ENCODE results near the gene LCLAT1.

LCLAT1 gene

DNA sequence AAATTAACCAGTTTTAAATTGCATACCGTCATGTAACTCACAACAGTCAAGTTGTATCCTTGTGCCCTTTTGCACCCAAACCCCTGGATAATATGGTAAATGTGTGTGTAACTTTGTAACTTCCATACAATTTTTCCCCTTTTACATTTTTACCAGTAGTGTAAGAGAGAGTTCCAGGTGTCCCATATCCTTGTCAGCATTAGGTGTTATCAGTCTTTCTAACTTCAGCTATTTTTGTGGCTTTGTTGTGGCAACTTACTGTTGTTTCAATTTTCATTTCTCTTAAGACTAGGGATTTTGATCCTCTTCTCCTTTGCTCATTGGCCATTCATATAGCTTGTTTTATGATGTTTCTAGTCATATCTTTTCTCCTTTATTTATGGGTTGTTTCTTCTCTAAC lies 94.6 kb downstream of the LCLAT1 start:
- Histone ChIP-seq H3K4me1 (ENCODE audit: insufficient read depth, low read length) (0 out of 2 replicates have a peak, but pooled peaks cover 3% of the 10 kb centered on the region), H3K9me3 (ENCODE audit: insufficient read depth, low read depth, low read length) (no peaks in the 10 kb centered on the region), H3K27ac (ENCODE audit: low read length) (no peak overlapping the region), H3K9ac (ENCODE audit: low read depth, low read length) (no peak overlapping the region), H3K36me3 (ENCODE audit: insufficient read depth, low read depth, low read length) (no peaks in the 10 kb centered on the region), H3K4me3 (ENCODE audit: low read length) (no peak overlapping the region), H3K27me3 (ENCODE audit: insufficient read depth, low read length) (no peaks in the 10 kb centered on the region)

DNA sequence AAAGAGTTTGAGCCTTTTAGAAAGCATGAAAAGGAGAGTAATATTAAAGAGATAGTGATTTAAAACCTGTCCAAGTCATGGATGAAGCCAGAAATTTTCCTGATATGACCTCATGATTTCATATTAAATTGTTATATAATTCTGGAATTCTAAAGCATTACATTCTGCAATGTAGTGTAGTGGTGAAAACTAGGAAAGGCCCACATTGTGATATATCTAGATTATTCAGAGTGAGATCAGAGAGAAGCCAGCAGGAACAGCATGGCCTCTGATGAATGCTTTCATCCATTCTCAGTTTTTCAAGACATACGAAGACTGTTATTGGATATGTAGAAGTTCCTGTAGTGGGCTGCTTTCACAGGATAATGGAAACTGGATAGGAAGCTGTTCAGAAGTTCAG lies 98.8 kb downstream of the LCLAT1 start:
- no peak overlapping the region for H3K9ac ChIP-seq (ENCODE audit: low read depth, low read length)
- H3K4me3 ChIP-seq (ENCODE audit: low read length) = no peak overlapping the region
- H3K36me3 ChIP-seq (ENCODE audit: insufficient read depth, low read depth, low read length) = no peaks in the 10 kb centered on the region

DNA sequence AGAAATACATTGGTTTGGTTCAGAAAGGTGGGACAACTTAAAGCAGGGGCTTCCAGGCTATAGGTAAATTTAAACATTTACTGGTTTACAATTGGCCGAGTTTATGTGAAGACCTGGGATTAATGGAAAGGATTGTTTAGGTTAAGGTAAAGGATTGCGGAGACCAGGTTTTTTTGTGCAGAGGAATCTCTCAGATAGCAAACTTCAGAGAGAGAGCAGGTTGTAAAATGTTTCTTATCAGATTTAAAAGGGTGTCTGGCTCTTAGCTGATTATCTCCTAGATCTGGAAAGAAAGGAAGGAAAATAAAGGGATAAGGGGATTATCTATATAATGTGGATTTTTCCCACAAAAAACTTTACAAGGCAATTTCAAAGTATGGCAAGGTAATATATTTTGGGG lies 101.3 kb downstream of the LCLAT1 start:
- no peaks in the 10 kb centered on the region for H3K36me3 ChIP-seq (ENCODE audit: insufficient read depth, low read depth, low read length)
- H3K9me3 ChIP-seq (ENCODE audit: insufficient read depth, low read depth, low read length) = peaks cover 6% of the 10 kb centered on the region; the same call in 1 of the 2 replicates
- no peak overlapping the region for H3K4me3 ChIP-seq (ENCODE audit: low read length)
- no peaks in the 10 kb centered on the region for H3K4me1 ChIP-seq (ENCODE audit: insufficient read depth, low read length)
- no peak overlapping the region for H3K9ac ChIP-seq (ENCODE audit: low read depth, low read length)
- no peaks in the 10 kb centered on the region for H3K27me3 ChIP-seq (ENCODE audit: insufficient read depth, low read length)
- no peak overlapping the region for H3K27ac ChIP-seq (ENCODE audit: low read length)

More for the DNA sequence above, 98.8 kb downstream of the LCLAT1 start:
- Histone ChIP-seq H3K27ac (ENCODE audit: low read length) (no peak overlapping the region), H3K4me1 (ENCODE audit: insufficient read depth, low read length) (0 out of 2 replicates have a peak, but pooled peaks cover 3% of the 10 kb centered on the region), H3K9me3 (ENCODE audit: insufficient read depth, low read depth, low read length) (no peaks in the 10 kb centered on the region), H3K27me3 (ENCODE audit: insufficient read depth, low read length) (no peaks in the 10 kb centered on the region)

DNA sequence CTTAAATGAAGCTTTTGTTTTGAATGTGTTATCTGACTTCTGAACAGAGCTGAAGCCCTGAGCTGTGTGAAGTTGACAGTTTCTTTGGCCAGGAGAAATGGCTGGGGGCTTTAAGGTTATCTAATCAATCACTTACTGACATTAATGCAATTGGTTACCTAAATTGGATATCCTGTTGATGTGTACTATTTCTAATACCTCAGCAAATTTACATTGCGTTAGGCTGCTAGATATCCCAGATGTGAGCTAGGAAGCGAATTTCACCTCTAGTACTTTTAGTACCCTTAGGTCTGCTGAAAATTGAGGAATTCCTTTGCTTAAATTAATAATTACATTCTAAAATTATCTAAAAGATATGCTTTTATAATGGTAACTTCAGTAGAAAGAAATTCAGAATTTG lies 102.0 kb downstream of the LCLAT1 start:
- no peak overlapping the region for H3K27ac ChIP-seq (ENCODE audit: low read length)
- no peak overlapping the region for H3K9ac ChIP-seq (ENCODE audit: low read depth, low read length)

DNA sequence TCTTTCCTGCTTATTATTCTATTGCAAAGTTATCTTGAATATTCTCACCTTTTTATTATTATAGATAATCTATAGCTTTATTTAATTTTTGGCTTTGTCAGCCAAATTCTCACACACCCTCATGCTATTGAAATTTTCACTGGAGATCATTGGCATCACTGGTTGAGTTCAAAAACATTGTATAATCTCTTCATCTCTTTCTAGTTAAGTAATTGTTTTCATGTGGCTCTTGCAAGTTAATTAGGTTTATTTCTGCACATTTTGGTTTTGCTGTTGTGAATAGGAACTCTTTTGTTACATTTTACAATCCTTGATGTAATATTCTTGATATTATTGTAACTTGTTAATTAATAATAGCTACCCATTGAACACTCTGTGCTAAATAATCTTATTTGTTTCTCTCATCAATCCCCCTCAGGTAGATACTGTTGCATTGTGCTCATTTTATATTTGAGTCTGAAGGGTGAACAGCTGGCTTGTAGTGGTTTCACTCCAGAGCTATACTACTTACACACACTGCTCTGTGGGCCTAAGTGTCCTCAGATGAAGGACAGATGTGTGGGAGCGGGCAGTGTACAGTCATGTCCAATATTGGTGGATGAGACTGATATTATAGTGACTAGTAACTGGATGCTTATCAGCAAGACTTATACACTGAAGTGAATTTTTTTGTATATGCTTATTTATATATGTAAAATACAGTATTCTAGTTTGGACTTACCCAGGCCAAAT lies 112.7 kb downstream of the LCLAT1 start:
- Histone ChIP-seq H3K27me3 (ENCODE audit: insufficient read depth, low read length) (no peaks in the 10 kb centered on the region), H3K9ac (ENCODE audit: low read depth, low read length) (no peak overlapping the region), H3K4me3 (ENCODE audit: low read length) (no peak overlapping the region), H3K27ac (ENCODE audit: low read length) (no peak overlapping the region), H3K9me3 (ENCODE audit: insufficient read depth, low read depth, low read length) (no peaks in the 10 kb centered on the region), H3K4me1 (ENCODE audit: insufficient read depth, low read length) (no peaks in the 10 kb centered on the region), H3K36me3 (ENCODE audit: insufficient read depth, low read depth, low read length) (peaks cover 14% of the 10 kb centered on the region)

More for the DNA sequence above, 102.0 kb downstream of the LCLAT1 start:
- H3K9me3 ChIP-seq (ENCODE audit: insufficient read depth, low read depth, low read length) = peaks cover 6% of the 10 kb centered on the region; the same call in 1 of the 2 replicates
- H3K36me3 ChIP-seq (ENCODE audit: insufficient read depth, low read depth, low read length) = no peaks in the 10 kb centered on the region
- no peaks in the 10 kb centered on the region for H3K4me1 ChIP-seq (ENCODE audit: insufficient read depth, low read length)
- no peaks in the 10 kb centered on the region for H3K27me3 ChIP-seq (ENCODE audit: insufficient read depth, low read length)
- no peak overlapping the region for H3K4me3 ChIP-seq (ENCODE audit: low read length)

DNA sequence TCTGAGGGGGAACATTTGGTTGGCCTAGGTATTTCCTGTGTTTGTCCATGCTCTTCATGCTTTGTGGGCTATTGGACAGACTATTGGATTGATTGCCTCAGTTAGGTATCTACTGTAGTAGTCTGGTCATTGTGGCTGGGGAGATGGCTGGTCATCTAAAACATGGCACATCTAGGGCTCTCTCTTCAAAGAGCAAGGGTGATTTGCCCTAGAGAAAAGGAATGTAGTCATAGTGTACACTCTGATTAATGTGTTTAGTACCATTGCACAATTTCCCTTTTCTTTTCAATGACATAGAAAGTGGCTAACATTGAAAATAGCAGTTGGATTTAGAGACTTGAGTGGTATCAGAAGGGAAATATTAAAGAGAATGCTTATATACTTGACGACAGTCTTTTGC lies 114.3 kb downstream of the LCLAT1 start:
- peaks cover 14% of the 10 kb centered on the region for H3K36me3 ChIP-seq (ENCODE audit: insufficient read depth, low read depth, low read length)
- no peaks in the 10 kb centered on the region for H3K4me1 ChIP-seq (ENCODE audit: insufficient read depth, low read length)
- no peaks in the 10 kb centered on the region for H3K27me3 ChIP-seq (ENCODE audit: insufficient read depth, low read length)
- no peaks in the 10 kb centered on the region for H3K9me3 ChIP-seq (ENCODE audit: insufficient read depth, low read depth, low read length)
- H3K27ac ChIP-seq (ENCODE audit: low read length) = no peak overlapping the region
- no peak overlapping the region for H3K4me3 ChIP-seq (ENCODE audit: low read length)
- no peak overlapping the region for H3K9ac ChIP-seq (ENCODE audit: low read depth, low read length)

DNA sequence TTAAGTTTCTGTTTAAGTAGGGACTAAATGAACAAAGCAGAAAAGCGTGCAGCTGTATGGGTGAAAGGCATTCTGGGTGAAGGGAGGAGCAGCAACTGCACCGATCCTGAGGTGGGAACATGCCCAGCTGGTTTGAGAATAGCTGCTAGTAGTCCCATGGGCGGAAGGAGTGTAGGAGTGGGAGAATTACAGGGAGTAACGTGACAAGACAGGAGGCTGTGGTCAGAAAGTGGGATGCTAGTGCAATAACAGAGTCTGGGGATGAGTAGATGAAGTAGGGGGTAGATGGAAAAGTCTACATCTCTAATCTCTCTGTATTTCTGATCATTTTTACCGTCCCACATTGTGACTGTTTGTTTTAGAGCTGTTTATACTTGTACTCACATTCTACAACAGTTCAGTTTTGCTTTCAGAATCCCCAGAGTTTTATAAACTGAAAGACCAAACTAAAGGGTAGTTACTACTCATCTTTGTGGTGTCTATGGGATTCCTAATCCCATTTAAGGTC lies 118.9 kb downstream of the LCLAT1 start:
- Histone ChIP-seq H3K9ac (ENCODE audit: low read depth, low read length) (no peak overlapping the region), H3K27me3 (ENCODE audit: insufficient read depth, low read length) (no peaks in the 10 kb centered on the region), H3K27ac (ENCODE audit: low read length) (no peak overlapping the region), H3K4me1 (ENCODE audit: insufficient read depth, low read length) (no peaks in the 10 kb centered on the region), H3K9me3 (ENCODE audit: insufficient read depth, low read depth, low read length) (no peaks in the 10 kb centered on the region), H3K4me3 (ENCODE audit: low read length) (no peak overlapping the region), H3K36me3 (ENCODE audit: insufficient read depth, low read depth, low read length) (peaks cover 20% of the 10 kb centered on the region)

DNA sequence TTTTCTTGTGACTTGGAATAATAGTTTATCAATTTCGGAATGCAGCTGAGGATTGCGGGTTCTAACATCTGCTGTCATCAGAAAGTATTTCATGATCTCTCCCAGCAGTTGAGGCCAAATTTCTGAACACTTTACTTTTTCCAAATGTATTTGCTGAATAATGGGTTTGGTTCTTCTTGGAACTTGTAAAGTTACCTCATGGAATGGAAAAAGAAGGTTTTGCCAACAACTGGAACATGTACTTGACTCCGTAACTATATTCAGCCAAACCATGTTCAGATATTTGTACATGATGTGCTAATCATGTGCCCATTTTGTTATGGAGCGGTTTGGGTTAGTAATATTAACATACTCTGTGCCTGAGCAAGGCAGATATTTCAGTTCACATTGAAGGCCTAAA lies 119.6 kb downstream of the LCLAT1 start:
- H3K4me1 ChIP-seq (ENCODE audit: insufficient read depth, low read length) = no peaks in the 10 kb centered on the region
- peaks cover 20% of the 10 kb centered on the region for H3K36me3 ChIP-seq (ENCODE audit: insufficient read depth, low read depth, low read length)
- no peak overlapping the region for H3K4me3 ChIP-seq (ENCODE audit: low read length)

DNA sequence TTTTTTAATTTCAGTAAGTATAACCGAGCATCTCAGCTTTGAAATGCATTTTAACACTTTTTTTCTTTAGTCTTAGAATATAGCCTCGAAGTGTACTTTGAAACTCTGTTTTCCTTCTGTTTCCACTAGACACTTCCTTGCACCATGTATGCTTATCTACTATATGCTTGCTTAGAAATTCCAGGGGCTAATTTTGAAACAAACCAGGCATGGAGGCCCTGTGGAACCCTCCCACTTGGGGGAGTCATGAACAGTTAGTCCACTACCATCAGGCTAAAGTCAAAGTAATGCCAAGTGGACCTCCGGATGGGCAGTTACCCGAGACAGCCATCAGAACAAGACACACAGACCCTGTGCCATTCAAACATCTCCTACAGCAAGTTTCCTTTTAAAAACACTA lies 120.3 kb downstream of the LCLAT1 start:
- peaks cover 2% of the 10 kb centered on the region; the same call in 1 of the 2 replicates for H3K4me1 ChIP-seq (ENCODE audit: insufficient read depth, low read length)
- H3K9ac ChIP-seq (ENCODE audit: low read depth, low read length) = no peak overlapping the region
- no peak overlapping the region for H3K4me3 ChIP-seq (ENCODE audit: low read length)
- no peaks in the 10 kb centered on the region for H3K27me3 ChIP-seq (ENCODE audit: insufficient read depth, low read length)
- H3K9me3 ChIP-seq (ENCODE audit: insufficient read depth, low read depth, low read length) = no peaks in the 10 kb centered on the region
- H3K27ac ChIP-seq (ENCODE audit: low read length) = no peak overlapping the region
- H3K36me3 ChIP-seq (ENCODE audit: insufficient read depth, low read depth, low read length) = peaks cover 16% of the 10 kb centered on the region

More for the DNA sequence above, 119.6 kb downstream of the LCLAT1 start:
- Histone ChIP-seq H3K27ac (ENCODE audit: low read length) (no peak overlapping the region), H3K9me3 (ENCODE audit: insufficient read depth, low read depth, low read length) (no peaks in the 10 kb centered on the region), H3K9ac (ENCODE audit: low read depth, low read length) (no peak overlapping the region), H3K27me3 (ENCODE audit: insufficient read depth, low read length) (no peaks in the 10 kb centered on the region)

DNA sequence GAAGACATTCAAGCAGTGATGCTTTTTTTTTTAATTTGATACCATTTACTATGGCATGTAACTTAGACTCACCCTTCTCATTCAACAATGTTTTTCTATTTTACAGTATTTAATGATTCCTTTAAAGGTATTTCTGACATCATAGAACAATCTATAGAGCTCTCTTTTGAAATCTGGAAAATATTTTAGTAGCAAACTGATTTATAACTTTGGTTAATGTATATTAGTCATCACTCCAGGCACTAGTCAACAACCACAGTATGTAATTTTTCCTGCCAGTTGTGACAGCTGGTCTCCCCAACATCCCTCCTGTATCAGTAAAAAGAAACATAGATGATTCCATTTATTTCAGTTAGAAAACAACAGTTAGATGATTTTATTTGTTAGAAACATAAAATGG lies 122.9 kb downstream of the LCLAT1 start:
- no peaks in the 10 kb centered on the region for H3K27me3 ChIP-seq (ENCODE audit: insufficient read depth, low read length)
- H3K9me3 ChIP-seq (ENCODE audit: insufficient read depth, low read depth, low read length) = no peaks in the 10 kb centered on the region
- no peak overlapping the region for H3K27ac ChIP-seq (ENCODE audit: low read length)
- 0 out of 2 replicates have a peak, but pooled peaks cover 6% of the 10 kb centered on the region for H3K36me3 ChIP-seq (ENCODE audit: insufficient read depth, low read depth, low read length)
- no peak overlapping the region for H3K4me3 ChIP-seq (ENCODE audit: low read length)
- H3K4me1 ChIP-seq (ENCODE audit: insufficient read depth, low read length) = peaks cover 9% of the 10 kb centered on the region; the same call in 1 of the 2 replicates
- H3K9ac ChIP-seq (ENCODE audit: low read depth, low read length) = no peak overlapping the region

DNA sequence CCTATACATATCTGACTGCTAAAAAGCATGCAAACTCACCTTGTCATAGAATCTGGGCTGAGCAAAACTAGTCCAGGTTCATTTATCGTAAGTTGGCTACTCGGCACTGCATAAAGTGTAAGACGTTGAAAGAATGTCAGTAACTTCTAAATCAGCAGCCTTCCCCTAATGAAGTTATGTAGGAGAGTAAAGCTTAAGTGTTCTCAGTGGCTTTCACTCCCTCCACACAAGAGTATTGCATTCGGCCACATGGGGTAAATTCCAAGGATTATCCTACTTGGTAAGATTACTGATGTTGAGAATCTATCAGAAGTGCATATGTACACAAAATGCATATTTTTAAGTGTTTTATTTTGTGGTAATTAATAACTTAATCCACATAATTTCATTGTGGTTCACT lies 130.1 kb downstream of the LCLAT1 start:
- Histone ChIP-seq H3K27me3 (ENCODE audit: insufficient read depth, low read length) (no peaks in the 10 kb centered on the region), H3K36me3 (ENCODE audit: insufficient read depth, low read depth, low read length) (no peaks in the 10 kb centered on the region), H3K27ac (ENCODE audit: low read length) (no peak overlapping the region), H3K9me3 (ENCODE audit: insufficient read depth, low read depth, low read length) (no peaks in the 10 kb centered on the region), H3K4me1 (ENCODE audit: insufficient read depth, low read length) (peaks cover 26% of the 10 kb centered on the region), H3K9ac (ENCODE audit: low read depth, low read length) (no peak overlapping the region), H3K4me3 (ENCODE audit: low read length) (no peak overlapping the region)

DNA sequence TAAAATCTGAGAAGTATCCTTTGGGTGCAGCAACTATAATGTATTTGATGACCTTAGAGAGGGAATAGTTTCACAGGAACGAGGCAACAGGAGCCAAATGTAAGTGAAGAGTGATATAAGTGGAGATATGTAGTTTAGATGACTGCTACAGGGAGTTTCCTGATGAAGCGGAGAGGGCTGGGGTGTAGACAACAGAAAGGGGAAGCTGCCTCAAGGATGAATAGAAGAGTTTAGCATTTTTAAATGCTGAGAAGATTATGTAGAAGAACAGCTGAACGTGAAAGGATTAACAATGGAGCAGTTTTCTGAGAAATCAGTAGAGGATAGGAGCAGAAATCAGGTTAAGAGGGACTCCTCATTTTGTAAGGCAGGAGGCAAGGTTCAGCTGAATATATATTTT lies 133.3 kb downstream of the LCLAT1 start:
- H3K27ac ChIP-seq (ENCODE audit: low read length) = no peak overlapping the region

More for the DNA sequence above, 133.3 kb downstream of the LCLAT1 start:
- Histone ChIP-seq H3K9ac (ENCODE audit: low read depth, low read length) (peak overlapping the region; percentile 5; the same call in 1 of the 2 replicates), H3K4me1 (ENCODE audit: insufficient read depth, low read length) (peaks cover 17% of the 10 kb centered on the region), H3K36me3 (ENCODE audit: insufficient read depth, low read depth, low read length) (no peaks in the 10 kb centered on the region), H3K9me3 (ENCODE audit: insufficient read depth, low read depth, low read length) (no peaks in the 10 kb centered on the region), H3K27me3 (ENCODE audit: insufficient read depth, low read length) (no peaks in the 10 kb centered on the region), H3K4me3 (ENCODE audit: low read length) (peak overlapping the region; percentile 2; the same call in 1 of the 2 replicates)
